Inferior parietal cortex (tissue), 1 donor: ENCODE measurements around the gene TIMM10.

Experiments used
- DNase-seq: peaks from one replicate; pipeline ENCODE4 v3.0.0-alpha.2; 2016; ENCODE audit errors: extremely low spot score

The TIMM10 gene

GRCh38 chr11:57530596-57531507 lies at the start of gene TIMM10:
Gene TIMM10, minus strand, starts transcription at chr11:57530754. Its CDS starts 565 bp downstream, at chr11:57530189.
- peak; percentile 98 for DNase-seq

- DNase-seq, result no peak
These were observed 43.5 kb upstream of the TIMM10 start for GRCh38 chr11:57574061-57574460.

DNA sequence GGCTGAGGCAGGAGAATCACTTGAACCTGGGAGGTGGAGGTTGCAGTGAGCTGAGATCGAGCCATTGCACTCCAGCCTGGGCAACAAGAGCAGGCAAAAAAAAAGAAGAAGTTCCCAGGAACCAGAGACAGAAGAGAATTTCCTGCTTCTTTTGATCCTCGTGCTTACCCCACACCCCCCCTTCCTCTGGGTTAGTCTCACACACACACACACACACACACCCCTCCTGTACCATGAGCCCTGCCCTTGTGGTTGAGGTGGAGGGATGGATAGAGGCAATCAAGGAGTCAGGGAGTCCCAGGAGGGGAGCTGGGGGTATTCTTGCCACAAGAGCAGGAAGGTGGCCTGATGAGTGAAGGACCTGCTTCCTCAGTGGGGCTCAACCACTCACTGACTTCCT lies 41.1 kb upstream of the TIMM10 start:
- no peak for DNase-seq

- DNase-seq, result peak; percentile 85
These were observed 37.8 kb upstream of the TIMM10 start for GRCh38 chr11:57568330-57568766.

- peak; percentile 52 for DNase-seq
These were observed 37.2 kb upstream of the TIMM10 start, which contains the start of gene UBE2L6 for GRCh38 chr11:57567515-57568329. Gene UBE2L6, minus strand, starts transcription at chr11:57567672. Its CDS starts 61 bp downstream, at chr11:57567611.

DNA sequence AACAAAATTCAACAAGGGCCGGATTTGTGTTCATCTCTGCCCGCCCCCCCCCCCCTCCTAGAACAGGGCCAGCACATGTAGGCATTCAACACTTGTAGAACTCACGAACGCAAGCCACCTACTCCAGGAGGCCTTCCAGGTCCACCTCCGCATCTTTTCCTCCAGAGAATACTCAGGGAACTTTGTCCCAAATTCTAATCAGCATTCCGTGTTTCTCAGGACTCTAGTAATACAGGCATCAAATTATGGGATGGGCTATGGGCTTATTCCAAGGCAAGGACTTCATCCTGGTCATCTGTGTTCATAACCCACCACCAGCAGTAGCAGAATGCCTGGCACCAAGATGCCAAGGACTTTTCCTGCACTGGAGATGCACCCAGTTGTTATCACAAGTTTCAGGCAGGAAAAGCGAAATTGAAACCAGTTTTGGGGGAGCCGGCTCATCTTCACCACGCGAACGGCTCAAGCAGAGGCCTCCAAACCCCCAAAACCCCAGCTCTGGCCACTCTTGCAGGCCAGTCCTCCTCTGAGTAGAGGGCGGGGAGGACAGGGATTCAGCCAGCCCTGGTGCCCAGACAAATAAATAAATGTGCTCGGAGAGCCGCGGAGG lies 36.5 kb upstream of the TIMM10 start:
- DNase-seq, result peak; percentile 45

GRCh38 chr11:57566005-57566904 lies 35.7 kb upstream of the TIMM10 start:
- peak; percentile 74 for DNase-seq

DNA sequence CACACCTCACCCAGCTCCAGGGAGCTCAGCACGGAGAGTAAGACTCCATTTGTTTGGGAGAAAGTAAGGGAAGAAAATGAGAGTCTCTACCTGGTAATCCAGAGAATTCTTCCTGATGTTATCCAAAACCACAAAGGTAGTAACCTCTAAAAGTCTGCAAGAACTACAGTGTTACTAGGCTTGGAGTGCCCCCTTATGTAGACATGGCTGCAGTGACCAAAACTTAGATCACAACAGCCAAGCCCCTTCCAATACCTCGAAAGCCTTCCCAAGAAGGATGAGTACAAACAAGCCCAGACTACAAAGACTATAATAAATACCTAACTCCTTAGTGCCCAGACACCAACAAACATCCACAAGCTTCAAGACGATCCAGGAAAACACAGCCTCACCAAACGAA lies 32.0 kb upstream of the TIMM10 start:
- no peak for DNase-seq

DNA sequence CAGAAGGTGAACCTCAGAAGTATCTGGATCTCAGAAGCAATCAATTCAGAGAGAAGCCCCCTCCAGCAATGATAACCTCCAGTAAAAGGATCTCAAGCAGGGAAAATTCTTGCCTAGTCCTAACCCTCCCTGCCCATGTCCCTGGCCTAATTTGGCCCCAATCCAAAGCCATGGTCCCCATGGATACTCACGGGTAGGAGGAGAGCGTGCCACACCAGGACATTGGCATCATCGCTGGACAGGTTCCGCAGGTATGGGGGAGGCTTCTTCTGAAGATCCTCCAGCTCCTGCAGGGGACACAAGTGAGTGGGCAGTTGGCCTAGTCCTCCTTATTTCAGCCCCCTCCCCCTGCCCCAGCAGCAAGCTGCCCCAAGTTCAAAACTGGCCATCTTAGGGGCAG lies 29.6 kb upstream of the TIMM10 start:
- no peak for DNase-seq

GRCh38 chr11:57556041-57556440 lies 25.5 kb upstream of the TIMM10 start:
- no peak for DNase-seq

GRCh38 chr11:57555393-57555792 lies 24.8 kb upstream of the TIMM10 start:
- DNase-seq, result no peak

DNA sequence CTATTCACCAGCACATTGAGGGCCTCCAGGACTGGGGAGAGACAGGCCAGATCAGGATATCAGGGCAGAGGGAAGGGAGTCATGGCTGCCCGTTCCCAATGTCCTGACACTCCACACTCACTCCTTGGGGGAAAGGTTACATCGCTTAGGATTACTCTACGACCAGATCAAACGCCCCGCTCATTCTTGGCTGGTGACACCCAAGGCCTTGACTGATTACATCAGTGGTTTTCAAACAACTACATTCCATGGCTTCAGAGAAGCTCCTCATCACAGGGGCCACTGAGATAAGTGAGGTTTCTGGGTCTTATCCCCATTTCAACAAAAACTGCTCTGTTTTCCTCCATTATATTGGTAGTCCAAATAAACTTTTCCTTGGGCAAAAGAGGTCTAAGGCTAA lies 21.9 kb upstream of the TIMM10 start:
- DNase-seq, result no peak

DNA sequence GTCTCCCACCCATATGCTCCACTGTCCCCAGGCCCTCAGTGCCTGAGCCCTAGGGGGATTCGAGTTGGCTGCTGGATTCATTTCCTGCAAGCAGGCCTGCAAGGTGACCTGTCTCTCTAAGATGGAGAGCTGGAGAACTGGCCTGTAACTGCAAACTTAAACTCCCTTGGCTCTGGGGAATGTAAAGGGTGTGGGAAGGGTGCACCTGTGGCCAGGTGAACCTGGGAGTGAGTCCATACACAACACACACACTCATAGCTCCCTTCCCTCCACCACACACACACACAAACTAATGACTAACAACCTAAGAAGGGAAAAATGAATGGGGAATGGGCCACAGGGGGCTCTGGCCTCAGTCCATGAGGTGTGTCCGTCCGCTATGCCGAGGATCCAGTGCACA lies 21.4 kb upstream of the TIMM10 start:
- DNase-seq, result no peak

DNA sequence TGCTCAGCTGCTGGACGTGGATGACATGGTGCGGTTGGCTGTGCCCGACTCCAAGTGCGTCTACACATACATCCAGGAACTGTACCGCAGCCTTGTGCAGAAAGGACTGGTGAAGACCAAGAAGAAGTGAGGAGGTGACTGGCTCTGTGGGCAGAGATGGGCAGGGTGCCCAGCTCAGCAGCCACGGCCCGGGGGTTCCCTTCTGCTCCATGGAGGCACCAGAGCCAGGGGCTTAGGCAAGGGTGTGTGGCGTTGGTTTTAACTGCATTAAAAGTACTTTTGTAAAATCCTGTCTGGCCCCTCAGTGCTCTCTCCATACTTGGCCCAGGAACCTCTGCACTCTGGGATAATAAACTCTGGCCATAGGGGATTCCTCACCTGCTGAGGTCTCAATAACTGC lies 19.4 kb upstream of the TIMM10 start:
- no peak for DNase-seq

- DNase-seq, result no peak
These were observed 17.4 kb upstream of the TIMM10 start for GRCh38 chr11:57547854-57548377.

DNA sequence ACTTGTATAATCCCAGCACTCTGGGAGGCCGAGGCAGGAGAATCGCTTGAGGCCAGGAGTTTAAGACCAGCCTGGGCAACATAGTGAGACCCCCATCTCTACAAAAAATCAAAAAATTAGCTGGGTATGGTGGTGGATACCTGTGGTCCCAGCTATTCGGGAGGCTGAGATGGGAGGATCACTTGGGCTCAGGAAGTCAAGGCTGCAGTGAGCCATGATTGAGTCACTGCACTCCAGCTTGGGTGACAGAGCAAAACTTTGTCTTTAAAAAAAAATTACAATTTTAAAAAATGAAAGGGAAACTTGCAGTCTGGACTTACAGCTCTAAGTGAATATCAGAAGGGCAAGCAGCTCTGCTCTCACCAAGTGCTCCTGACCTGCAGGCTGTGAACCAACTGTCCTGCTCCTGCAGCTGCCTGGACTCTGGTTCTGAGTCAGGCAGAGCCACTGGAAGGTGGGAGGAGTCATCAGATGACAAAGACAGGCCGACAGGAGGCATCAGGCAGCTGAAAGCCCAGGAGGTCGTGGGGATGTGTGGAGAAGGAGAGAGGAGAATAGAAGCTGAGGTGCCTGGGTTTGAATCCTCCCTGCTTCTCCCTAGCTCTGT lies 16.4 kb upstream of the TIMM10 start:
- DNase-seq, result no peak

GRCh38 chr11:57546451-57546850 lies 15.9 kb upstream of the TIMM10 start:
- no peak for DNase-seq

DNA sequence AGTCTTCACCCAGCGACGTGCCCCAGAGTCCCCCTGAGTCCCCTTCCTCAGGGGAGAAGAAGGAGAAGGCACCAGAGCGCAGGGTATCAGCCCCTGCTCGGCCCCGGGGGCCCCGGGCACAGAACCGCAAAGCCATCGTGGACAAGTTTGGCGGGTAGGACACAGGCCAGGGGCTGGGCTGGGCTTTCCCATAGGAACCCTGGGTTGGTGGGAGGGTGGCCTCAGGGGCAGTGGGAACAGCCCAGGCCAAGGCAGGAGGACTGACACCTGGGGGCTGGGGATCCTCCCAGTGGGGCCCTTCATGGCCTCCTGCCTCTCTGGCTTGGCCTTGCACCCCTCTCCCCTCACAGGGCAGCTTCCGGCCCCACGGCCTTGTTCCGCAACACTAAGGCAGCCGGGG lies 15.3 kb upstream of the TIMM10 start:
- no peak for DNase-seq

- no peak for DNase-seq
These were observed 14.0 kb upstream of the TIMM10 start for GRCh38 chr11:57544566-57544965.

GRCh38 chr11:57543593-57543992 lies 13.0 kb upstream of the TIMM10 start:
- no peak for DNase-seq
